Loucy (cell line): ENCODE data around the gene SELENOI.

Experiments
- EZH2phosphoT487 ChIP-seq: fragments of 200-600 bp; IDR thresholded peaks from 2 replicates; pipeline ENCODE4 v1.6.1; 2018; ENCODE audit warnings: antibody characterized with exemption, mild to moderate bottlenecking, moderate library complexity, borderline replicate concordance
- TF ChIP-seq, protein P1 (sequence below): fragments of 200-600 bp; sonication (generic); conservative IDR thresholded peaks from 2 replicates; pipeline ENCODE4 v1.5.1; 2014; ENCODE audit warnings: mild to moderate bottlenecking, antibody characterized with exemption, low read length

DNA sequence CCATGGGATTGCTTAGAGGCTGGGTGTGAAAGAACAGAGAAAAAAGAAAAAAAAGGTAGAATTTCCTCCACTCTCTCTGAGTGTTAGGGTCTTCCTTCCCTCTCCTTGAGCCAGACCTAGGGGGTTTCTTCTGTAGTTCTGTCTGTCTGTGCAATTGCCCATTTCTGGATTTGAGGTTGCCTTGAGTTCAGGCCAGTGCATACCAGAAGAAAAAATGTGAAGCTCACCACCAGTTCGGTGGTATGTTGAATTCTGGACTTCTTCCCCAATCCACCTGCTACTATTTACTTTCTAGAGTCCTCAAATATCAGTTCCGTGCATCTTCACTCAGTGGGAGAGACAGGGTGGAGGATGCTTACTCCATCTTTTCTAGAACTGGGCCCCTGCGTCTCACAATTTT, 15.3 kb upstream of the SELENOI start:
- TF ChIP-seq, protein P1, sequence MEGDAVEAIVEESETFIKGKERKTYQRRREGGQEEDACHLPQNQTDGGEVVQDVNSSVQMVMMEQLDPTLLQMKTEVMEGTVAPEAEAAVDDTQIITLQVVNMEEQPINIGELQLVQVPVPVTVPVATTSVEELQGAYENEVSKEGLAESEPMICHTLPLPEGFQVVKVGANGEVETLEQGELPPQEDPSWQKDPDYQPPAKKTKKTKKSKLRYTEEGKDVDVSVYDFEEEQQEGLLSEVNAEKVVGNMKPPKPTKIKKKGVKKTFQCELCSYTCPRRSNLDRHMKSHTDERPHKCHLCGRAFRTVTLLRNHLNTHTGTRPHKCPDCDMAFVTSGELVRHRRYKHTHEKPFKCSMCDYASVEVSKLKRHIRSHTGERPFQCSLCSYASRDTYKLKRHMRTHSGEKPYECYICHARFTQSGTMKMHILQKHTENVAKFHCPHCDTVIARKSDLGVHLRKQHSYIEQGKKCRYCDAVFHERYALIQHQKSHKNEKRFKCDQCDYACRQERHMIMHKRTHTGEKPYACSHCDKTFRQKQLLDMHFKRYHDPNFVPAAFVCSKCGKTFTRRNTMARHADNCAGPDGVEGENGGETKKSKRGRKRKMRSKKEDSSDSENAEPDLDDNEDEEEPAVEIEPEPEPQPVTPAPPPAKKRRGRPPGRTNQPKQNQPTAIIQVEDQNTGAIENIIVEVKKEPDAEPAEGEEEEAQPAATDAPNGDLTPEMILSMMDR: no peak
- no peak for TF ChIP-seq EZH2phosphoT487
